Suprapubic skin (tissue), 4 donors: ENCODE results near the gene MRPL24. TPM values are rescaled to one million over a fixed set of nuclear protein-coding genes. Genes with fewer than 3 reads are reported as not detected.

Source experiments
- DNase-seq, 2 donors: peaks; one replicate each; pipeline ENCODE4 v3.0.0-alpha.2; 2019; ENCODE audit warnings: low spot score in 2 of 2
- H3K27ac ChIP-seq: fragments of 200-600 bp; sonication (generic); one replicate; pipeline ENCODE4 v1.5.1; 2019
- H3K27me3 ChIP-seq: fragments of 200-600 bp; sonication (generic); one replicate; pipeline ENCODE4 v1.5.1; 2019
- H3K36me3 ChIP-seq: fragments of 200-600 bp; sonication (generic); one replicate; pipeline ENCODE4 v1.5.1; 2019
- H3K4me1 ChIP-seq: fragments of 200-600 bp; sonication (generic); one replicate; pipeline ENCODE4 v1.5.1; 2019
- H3K4me3 ChIP-seq: fragments of 200-600 bp; sonication (generic); one replicate; pipeline ENCODE4 v1.5.1; 2019; ENCODE audit warnings: mild to moderate bottlenecking
- H3K9me3 ChIP-seq: fragments of 200-600 bp; sonication (generic); one replicate; pipeline ENCODE4 v1.5.1; 2019
- CTCF ChIP-seq, 2 donors: fragments of 200-600 bp in 1 of 2; fragments of 450-650 bp in 1 of 2; sonication (generic) in 1 of 2; IDR thresholded peaks; one replicate each; pipeline ENCODE4 v1.5.1; 2016 to 2019; ENCODE audit warnings: antibody characterized with exemption in 2 of 2, mild to moderate bottlenecking in 1 of 2, moderate library complexity in 1 of 2
- EP300 ChIP-seq: sonication (generic); formaldehyde crosslinking; IDR thresholded peaks from one replicate; pipeline ENCODE4 v1.6.1; 2017; ENCODE audit warnings: antibody characterized with exemption
- POLR2A ChIP-seq, 2 donors: fragments of 450-650 bp; IDR thresholded peaks; one replicate each; pipeline ENCODE4 v1.6.1; 2017; ENCODE audit warnings: antibody characterized with exemption in 2 of 2, mild to moderate bottlenecking in 2 of 2, moderate library complexity in 2 of 2
- POLR2AphosphoS5 ChIP-seq, 3 donors: sonication (generic); formaldehyde crosslinking; IDR thresholded peaks; one replicate each; pipeline ENCODE4 v1.6.1; 2017; ENCODE audit warnings: antibody characterized with exemption in 3 of 3
- WGBS: methylation state at CpG from one replicate; pipeline ENCODE4 v1.1.5; 2018; 5-methylcytosine and 5-hydroxymethylcytosine counted together
- total RNA-seq, 4 donors: library from RNA; depleted of rRNA; stranded (reverse); fragments of >200 nt; gene quantifications; one replicate each; pipeline ENCODE4 v1.1.0, GENCODE V29; 2016

MRPL24 gene
- total RNA-seq, 4 donors from 2014 or later = 33.6 to 66.6 (median 55.0) TPM

- Histone ChIP-seq H3K9me3 (no peaks in the 10 kb centered on the region), H3K4me3 (peak overlapping the region; percentile 96), H3K27ac (peak overlapping the region; percentile 99), H3K4me1 (peaks cover 40% of the 10 kb centered on the region), H3K36me3 (no peaks in the 10 kb centered on the region), H3K27me3 (no peaks in the 10 kb centered on the region)
- no peak for TF ChIP-seq POLR2A (IDR thresholded peaks at IDR 0.05)
- no peak for TF ChIP-seq CTCF (IDR thresholded peaks at IDR 0.05)
- no peak for TF ChIP-seq POLR2AphosphoS5 (IDR thresholded peaks at IDR 0.05)
- 19% methylated on average over 1 of the region's 1 CpG for WGBS
- no peak for DNase-seq
Measured at GRCh38 chr1:156752843-156753482, 12.1 kb upstream of the MRPL24 start.

DNA sequence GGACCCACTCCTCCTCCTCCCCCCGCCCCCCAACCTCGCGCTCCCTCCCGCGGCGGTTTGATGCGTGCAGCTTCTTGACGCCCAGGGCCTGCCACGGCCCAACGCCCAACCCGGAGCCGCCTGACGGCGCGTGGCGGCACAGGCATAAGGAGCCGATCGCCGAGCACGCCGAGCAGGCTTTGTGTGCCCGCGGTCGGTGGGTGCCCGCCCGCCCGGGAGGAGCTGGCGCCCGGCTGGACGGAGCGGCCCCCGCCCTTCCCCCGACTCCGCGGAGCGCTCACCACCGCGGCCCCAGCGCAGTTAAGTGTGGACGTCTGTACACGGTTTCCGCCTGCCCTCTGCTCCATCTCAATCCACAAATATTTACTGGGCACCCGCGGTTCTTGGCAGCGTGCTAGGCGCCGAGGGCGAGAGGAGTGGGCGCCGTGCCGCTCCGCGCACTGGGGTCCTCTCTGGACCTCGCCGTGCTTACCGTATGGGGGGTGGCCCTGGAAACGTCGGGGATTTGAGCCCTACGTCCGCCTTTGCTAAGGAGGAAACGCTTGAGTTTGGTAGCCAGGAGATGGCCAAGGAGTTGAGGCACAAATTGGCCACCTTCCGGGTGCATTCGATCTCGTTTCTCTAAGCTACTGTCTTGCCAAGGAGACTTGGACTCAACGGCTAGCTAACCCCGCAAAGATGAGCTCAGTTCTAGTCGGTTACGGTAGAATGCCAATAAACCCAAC, 11.0 kb upstream of the MRPL24 start:
- no peak for TF ChIP-seq EP300
- peak; percentile 40 to 97 (median 91) for TF ChIP-seq POLR2AphosphoS5 (IDR thresholded peaks at IDR 0.05)
- peak in 1 of 2 donors; percentile 13 for TF ChIP-seq CTCF (IDR thresholded peaks at IDR 0.05)
- no peak for TF ChIP-seq POLR2A (IDR thresholded peaks at IDR 0.05)
- H3K4me1 ChIP-seq = peaks cover 49% of the 10 kb centered on the region
- under 1% methylated on average over 35 of the region's 68 CpGs for WGBS
- peak overlapping the region; percentile 99 for H3K27ac ChIP-seq
- H3K27me3 ChIP-seq = no peaks in the 10 kb centered on the region
- peak overlapping the region; percentile 96 for H3K4me3 ChIP-seq
- peak; percentile 99 for DNase-seq
- H3K36me3 ChIP-seq = no peaks in the 10 kb centered on the region
- no peaks in the 10 kb centered on the region for H3K9me3 ChIP-seq

- H3K4me3 ChIP-seq = peak within 1 kb of the TSS; percentile 96
- WGBS = 2% methylated on average over 12 of the region's 48 CpGs
- H3K27me3 ChIP-seq = no peaks in the 10 kb centered on the region
- no peak for DNase-seq
- peaks cover 55% of the 10 kb centered on the region for H3K4me1 ChIP-seq
- no peaks in the 10 kb centered on the region for H3K36me3 ChIP-seq
- peak within 1 kb of the TSS; percentile 99 for H3K27ac ChIP-seq
- H3K9me3 ChIP-seq = no peaks in the 10 kb centered on the region
- TF ChIP-seq POLR2A (IDR thresholded peaks at IDR 0.05) (peak in 1 of 2 donors; percentile 34), POLR2AphosphoS5 (IDR thresholded peaks at IDR 0.05) (no peak)
Measured at GRCh38 chr1:156751451-156751756, 10.5 kb upstream of the MRPL24 start, which contains the start of gene HDGF. Gene HDGF (minus strand): TSS chr1:156751675. CDS start chr1:156751429, 246 bp downstream.

- DNase-seq = peak in 1 of 2 donors; percentile 86
- Histone ChIP-seq H3K4me1 (peaks cover 60% of the 10 kb centered on the region), H3K27me3 (no peaks in the 10 kb centered on the region), H3K27ac (peak overlapping the region; percentile 99), H3K36me3 (no peaks in the 10 kb centered on the region), H3K4me3 (peak overlapping the region; percentile 96), H3K9me3 (no peaks in the 10 kb centered on the region)
- under 1% methylated on average over 37 of the region's 64 CpGs for WGBS
- TF ChIP-seq CTCF (IDR thresholded peaks at IDR 0.05) (no peak), POLR2AphosphoS5 (IDR thresholded peaks at IDR 0.05) (no peak), EP300 (no peak), POLR2A (IDR thresholded peaks at IDR 0.05) (no peak)
Measured at GRCh38 chr1:156750711-156751450, 10.0 kb upstream of the MRPL24 start.

DNA sequence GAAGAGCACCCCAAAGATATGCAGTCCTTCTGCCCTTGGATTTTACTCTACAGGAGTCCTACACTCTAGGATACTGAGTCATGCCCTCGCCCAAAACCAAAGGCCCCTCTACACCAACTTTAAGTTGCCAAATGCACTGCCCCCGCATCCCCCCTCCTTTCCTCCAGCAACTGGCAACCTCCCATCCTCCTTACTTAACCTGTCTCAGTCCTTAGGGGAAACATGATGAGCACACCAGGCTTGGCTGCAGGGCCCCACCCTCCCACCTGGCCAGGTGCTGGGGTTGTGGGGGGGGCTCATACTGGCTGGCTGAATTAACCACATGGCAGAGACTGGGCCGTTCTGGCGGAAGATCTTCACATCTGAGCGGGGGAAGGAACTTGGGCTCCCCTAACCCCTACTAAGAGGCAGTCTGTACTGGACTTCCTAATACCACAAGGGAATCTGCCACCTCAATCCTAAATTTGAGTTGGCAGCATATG, 9.3 kb upstream of the MRPL24 start:
- Histone ChIP-seq H3K36me3 (no peaks in the 10 kb centered on the region), H3K4me3 (peak overlapping the region; percentile 96), H3K4me1 (peaks cover 66% of the 10 kb centered on the region), H3K9me3 (no peaks in the 10 kb centered on the region), H3K27me3 (no peaks in the 10 kb centered on the region), H3K27ac (peak overlapping the region; percentile 99)
- no peak for DNase-seq
- TF ChIP-seq EP300 (no peak), CTCF (IDR thresholded peaks at IDR 0.05) (no peak)
- WGBS = 0% methylated on average over 5 of the region's 5 CpGs
